Nephron (organoid): ENCODE results near the gene CAMK2D.

ENCODE experiments used
- H3K27ac Mint-ChIP-seq, 3 experiments: 2 replicates each; pipeline ENCODE4 v1.8.0; 2020; ENCODE audit warnings: mixed read lengths in 3 of 3, mild to moderate bottlenecking in 2 of 3, moderate library complexity in 1 of 3
- H3K27me3 Mint-ChIP-seq: 2 replicates; pipeline ENCODE4 v1.8.0; 2021; ENCODE audit warnings: low read depth, mild to moderate bottlenecking, moderate library complexity, mixed read lengths
- H3K36me3 Mint-ChIP-seq: 2 replicates; pipeline ENCODE4 v1.8.0; 2020; ENCODE audit warnings: low read depth, mixed read lengths
- H3K4me1 Mint-ChIP-seq: 2 replicates; pipeline ENCODE4 v1.8.0; 2020; ENCODE audit warnings: mixed read lengths
- H3K4me3 Mint-ChIP-seq, 3 experiments: 2 replicates each; pipeline ENCODE4 v1.8.0; 2020; ENCODE audit warnings: mild to moderate bottlenecking in 3 of 3, mixed read lengths in 3 of 3, moderate library complexity in 2 of 3
- H3K9me3 Mint-ChIP-seq: 2 replicates; pipeline ENCODE4 v1.8.0; 2020; ENCODE audit warnings: mixed read lengths
- CTCF ChIP-seq, 3 experiments: fragments of 200-600 bp; sonication (generic); IDR thresholded peaks; one replicate each; pipeline ENCODE4 v1.5.0; 2021; ENCODE audit warnings: antibody characterized with exemption in 3 of 3; ENCODE audit not compliant: unreplicated experiment in 3 of 3

The CAMK2D gene

GRCh38 chr4:113653871-113654270 lies 107.7 kb downstream of the CAMK2D start:
- Mint-ChIP-seq H3K4me1 (peaks cover 22% of the 10 kb centered on the region), H3K9me3 (no peaks in the 10 kb centered on the region), H3K27ac (no peak overlapping the region), H3K27me3 (no peaks in the 10 kb centered on the region), H3K36me3 (peaks cover 9% of the 10 kb centered on the region), H3K4me3 (no peak overlapping the region)
- TF ChIP-seq CTCF (IDR thresholded peaks at IDR 0.05; ENCODE audit: unreplicated experiment in 3 of 3): no peak

GRCh38 chr4:113646442-113646822 lies 115.1 kb downstream of the CAMK2D start:
- Mint-ChIP-seq H3K9me3 (no peaks in the 10 kb centered on the region), H3K27me3 (no peaks in the 10 kb centered on the region), H3K4me3 (no peak overlapping the region), H3K27ac (peak overlapping the region in 2 of 3 experiments; percentile 5 to 22), H3K36me3 (no peaks in the 10 kb centered on the region), H3K4me1 (peaks cover 36% of the 10 kb centered on the region)
- TF ChIP-seq CTCF (IDR thresholded peaks at IDR 0.05; ENCODE audit: unreplicated experiment in 3 of 3): no peak

- Mint-ChIP-seq H3K9me3 (no peaks in the 10 kb centered on the region), H3K4me3 (no peak overlapping the region), H3K36me3 (no peaks in the 10 kb centered on the region), H3K27me3 (no peaks in the 10 kb centered on the region), H3K4me1 (peaks cover 36% of the 10 kb centered on the region), H3K27ac (peak overlapping the region in 2 of 3 experiments; percentile 5 to 22)
- no peak for TF ChIP-seq CTCF (IDR thresholded peaks at IDR 0.05; ENCODE audit: unreplicated experiment in 3 of 3)
These were observed 115.6 kb downstream of the CAMK2D start for GRCh38 chr4:113645771-113646441.

GRCh38 chr4:113645288-113645687 lies 116.2 kb downstream of the CAMK2D start:
- Mint-ChIP-seq H3K27ac (peak overlapping the region in 1 of 3 experiments; percentile 22), H3K27me3 (no peaks in the 10 kb centered on the region), H3K36me3 (no peaks in the 10 kb centered on the region), H3K9me3 (no peaks in the 10 kb centered on the region), H3K4me3 (no peak overlapping the region), H3K4me1 (peaks cover 36% of the 10 kb centered on the region)
- no peak for TF ChIP-seq CTCF (IDR thresholded peaks at IDR 0.05; ENCODE audit: unreplicated experiment in 3 of 3)

GRCh38 chr4:113644398-113644797 lies 117.1 kb downstream of the CAMK2D start:
- no peaks in the 10 kb centered on the region for H3K9me3 Mint-ChIP-seq
- no peak for TF ChIP-seq CTCF (IDR thresholded peaks at IDR 0.05; ENCODE audit: unreplicated experiment in 3 of 3)
- no peak overlapping the region for H3K4me3 Mint-ChIP-seq
- peaks cover 37% of the 10 kb centered on the region for H3K4me1 Mint-ChIP-seq
- H3K36me3 Mint-ChIP-seq: no peaks in the 10 kb centered on the region
- peak overlapping the region in 1 of 3 experiments; percentile 16 for H3K27ac Mint-ChIP-seq
- no peaks in the 10 kb centered on the region for H3K27me3 Mint-ChIP-seq

- peak overlapping the region in 2 of 3 experiments; percentile 16 to 64 for H3K27ac Mint-ChIP-seq
- H3K9me3 Mint-ChIP-seq: no peaks in the 10 kb centered on the region
- H3K27me3 Mint-ChIP-seq: no peaks in the 10 kb centered on the region
- H3K4me1 Mint-ChIP-seq: peaks cover 43% of the 10 kb centered on the region
- H3K36me3 Mint-ChIP-seq: no peaks in the 10 kb centered on the region
- no peak for TF ChIP-seq CTCF (IDR thresholded peaks at IDR 0.05; ENCODE audit: unreplicated experiment in 3 of 3)
- H3K4me3 Mint-ChIP-seq: no peak overlapping the region
These were observed 118.0 kb downstream of the CAMK2D start for GRCh38 chr4:113643505-113643904.
